GM21367 (cell line): ENCODE data around the gene GALNS.
"Not testable (repeated sequence)": the region's sequence is repeated elsewhere in the genome, so short reads cannot be mapped to it uniquely, and the experiment has no call there.

ENCODE experiments used
- ATAC-seq: cut with Tn5 transposase; IDR thresholded peaks from one replicate; pipeline ENCODE4 v1.9.1; 2021; ENCODE audit not compliant: unreplicated experiment

The GALNS gene, protein sequence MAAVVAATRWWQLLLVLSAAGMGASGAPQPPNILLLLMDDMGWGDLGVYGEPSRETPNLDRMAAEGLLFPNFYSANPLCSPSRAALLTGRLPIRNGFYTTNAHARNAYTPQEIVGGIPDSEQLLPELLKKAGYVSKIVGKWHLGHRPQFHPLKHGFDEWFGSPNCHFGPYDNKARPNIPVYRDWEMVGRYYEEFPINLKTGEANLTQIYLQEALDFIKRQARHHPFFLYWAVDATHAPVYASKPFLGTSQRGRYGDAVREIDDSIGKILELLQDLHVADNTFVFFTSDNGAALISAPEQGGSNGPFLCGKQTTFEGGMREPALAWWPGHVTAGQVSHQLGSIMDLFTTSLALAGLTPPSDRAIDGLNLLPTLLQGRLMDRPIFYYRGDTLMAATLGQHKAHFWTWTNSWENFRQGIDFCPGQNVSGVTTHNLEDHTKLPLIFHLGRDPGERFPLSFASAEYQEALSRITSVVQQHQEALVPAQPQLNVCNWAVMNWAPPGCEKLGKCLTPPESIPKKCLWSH

DNA sequence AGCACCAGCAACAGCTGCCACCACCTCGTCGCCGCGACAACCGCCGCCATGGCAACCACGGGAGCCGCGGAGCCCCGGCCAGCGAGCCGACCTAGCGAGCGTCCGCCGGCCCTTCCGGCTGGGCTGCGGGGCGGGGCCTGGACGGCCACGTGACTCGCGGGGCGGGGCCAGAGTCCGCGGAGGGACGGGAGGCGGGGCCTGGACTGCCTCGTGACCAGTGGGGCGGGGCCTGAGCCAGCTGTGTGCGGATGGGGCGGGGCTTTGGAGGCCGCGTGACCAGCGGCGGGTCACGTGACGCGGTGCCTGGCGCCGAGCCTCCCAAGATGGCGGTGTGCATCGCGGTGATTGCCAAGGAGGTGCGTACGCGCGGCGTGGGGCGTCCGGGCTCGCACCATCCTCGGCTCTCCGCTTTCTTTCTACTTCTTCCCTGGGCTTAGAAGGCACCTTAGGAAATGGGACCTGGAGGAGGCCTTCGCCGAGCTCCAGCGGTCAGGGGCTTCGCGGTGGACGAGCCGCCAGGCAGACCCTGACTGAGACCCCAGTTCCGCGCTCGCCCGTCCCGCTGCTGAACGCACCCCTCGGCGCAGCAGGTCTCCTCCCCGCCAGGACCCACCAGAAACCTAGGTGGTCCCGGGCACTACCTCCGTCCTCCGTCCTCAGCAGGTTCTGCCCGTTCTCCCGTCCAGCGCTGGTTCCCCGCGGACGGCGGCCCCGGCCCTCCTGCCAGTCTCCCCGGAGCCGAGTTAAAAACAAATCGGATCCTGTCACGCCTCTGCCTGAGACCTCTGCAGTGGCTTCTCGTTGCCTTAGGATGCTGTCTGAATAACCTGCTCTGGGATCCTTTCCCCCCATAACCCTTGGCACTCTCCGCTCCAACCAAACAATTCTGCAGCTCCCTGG, at the start of gene GALNS, which contains the start of gene TRAPPC2L:
GALNS (minus strand) TSS at position 120 of the 900 bp plus-strand sequence; CDS start at position 50, 70 bp downstream.
TRAPPC2L (plus strand) TSS at position 300 of the 900 bp plus-strand sequence; CDS start at position 324, 24 bp downstream.
- peak; percentile 66 for ATAC-seq

GRCh38 chr16:88906020-88906419, 49.3 kb upstream of the GALNS start:
- ATAC-seq: no peak

DNA sequence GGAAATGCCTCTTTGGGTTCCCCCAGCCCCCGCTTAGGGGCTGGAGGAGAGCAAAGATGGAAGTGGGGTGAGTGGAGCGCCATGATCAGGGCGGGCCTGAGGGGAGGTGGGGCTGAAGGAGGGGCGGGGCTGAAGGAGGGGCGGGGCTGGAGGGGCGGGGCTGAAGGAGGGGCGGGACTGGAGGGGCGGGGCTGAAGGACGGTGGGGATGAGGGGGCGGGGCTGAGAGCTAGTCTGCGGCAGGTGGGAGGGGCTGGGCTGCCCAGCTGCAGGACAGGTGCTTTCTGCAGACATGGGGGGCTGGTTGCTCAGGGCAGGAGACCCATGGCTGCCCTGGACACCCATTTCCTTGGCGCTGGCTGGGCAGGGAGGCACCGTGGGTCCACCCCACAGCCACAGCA, 48.8 kb upstream of the GALNS start:
- ATAC-seq: no peak

- no peak for ATAC-seq
Measured at GRCh38 chr16:88904676-88905365, 48.1 kb upstream of the GALNS start.

DNA sequence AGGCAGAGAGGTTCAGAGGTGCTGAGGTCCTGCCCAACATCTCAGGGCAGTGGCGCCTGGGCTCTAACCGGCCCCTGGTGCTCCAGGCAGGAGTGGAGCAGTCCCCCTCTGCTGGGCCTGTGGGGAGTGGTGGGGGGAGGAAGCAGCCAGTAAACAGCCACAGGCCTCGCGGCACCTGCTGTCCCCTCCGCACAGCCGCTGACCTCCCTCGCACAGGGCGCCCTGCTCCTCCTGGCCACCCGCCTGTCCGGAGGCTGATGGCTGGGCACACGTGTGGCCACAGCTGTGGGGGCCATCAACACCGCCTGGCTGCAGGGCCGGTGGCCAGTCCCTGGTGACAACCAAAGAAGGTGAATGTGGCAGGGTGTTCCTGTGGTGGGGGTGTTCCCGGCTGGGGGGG, 46.5 kb upstream of the GALNS start:
- ATAC-seq: no peak

GRCh38 chr16:88902744-88903143, 46.0 kb upstream of the GALNS start:
- no peak for ATAC-seq

GRCh38 chr16:88901718-88902337, 45.1 kb upstream of the GALNS start:
- no peak for ATAC-seq

DNA sequence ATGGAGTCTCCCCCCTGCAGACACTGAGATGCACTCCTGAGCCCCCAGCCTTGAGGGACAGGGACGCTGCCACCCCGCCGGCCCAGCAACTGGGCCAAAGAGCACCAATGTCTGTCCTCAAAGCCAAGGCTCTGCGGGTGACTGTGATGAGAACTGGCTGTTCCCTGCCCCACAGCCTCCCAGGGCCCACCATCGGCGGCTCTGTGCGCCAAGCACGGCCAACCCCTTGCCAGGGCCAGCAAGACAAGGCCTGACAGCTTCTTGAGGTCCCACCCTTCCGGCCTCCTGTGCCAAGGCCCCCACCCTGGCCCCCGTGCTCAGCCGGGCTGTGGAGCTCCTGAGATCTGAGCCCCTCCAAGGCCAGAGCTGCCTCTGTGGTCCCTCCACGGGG, 43.9 kb upstream of the GALNS start:
- no peak for ATAC-seq

GRCh38 chr16:88899901-88900661, 43.3 kb upstream of the GALNS start:
- no peak for ATAC-seq

GRCh38 chr16:88897696-88898425, 41.1 kb upstream of the GALNS start:
- ATAC-seq: no peak

DNA sequence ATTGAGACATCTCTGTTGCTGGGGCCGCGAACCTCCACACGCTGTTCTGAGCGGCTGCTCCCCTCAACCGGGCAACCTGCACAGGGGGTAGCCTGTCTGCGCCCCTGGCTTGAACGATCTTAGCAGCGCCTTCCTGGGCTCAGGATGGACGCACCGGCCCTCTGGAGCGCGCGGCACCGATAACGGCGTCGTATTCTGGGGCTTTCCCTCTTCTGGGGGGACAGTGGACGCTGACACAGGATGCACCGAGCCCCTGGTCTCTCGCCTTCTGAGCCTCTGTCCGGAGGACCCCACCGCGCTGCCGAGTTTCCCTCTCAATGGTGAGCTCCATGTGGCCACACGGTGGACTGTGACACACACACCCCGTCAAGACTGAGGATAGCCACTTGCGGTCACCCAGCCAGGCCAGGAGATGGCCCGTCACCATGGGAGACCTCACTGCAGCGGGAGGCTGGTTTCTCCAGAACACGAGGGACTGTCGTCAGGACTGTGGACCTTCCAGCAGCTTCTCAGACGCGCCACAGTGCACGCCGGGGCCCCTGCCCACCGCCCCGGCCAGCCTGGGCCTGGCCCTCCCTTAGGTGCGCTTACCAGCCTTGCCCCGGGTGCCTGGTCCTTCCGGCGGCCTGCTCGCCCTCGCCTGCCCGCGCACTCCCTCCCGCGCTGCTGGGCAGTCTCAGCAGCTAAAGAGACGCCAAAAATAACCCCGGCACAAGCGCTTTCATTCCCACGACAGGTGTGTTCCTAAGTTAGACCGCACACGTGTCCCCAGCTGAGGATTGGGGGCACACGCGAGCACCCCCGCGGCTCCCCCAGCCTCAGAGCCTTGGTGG, 39.7 kb upstream of the GALNS start:
- no peak for ATAC-seq

DNA sequence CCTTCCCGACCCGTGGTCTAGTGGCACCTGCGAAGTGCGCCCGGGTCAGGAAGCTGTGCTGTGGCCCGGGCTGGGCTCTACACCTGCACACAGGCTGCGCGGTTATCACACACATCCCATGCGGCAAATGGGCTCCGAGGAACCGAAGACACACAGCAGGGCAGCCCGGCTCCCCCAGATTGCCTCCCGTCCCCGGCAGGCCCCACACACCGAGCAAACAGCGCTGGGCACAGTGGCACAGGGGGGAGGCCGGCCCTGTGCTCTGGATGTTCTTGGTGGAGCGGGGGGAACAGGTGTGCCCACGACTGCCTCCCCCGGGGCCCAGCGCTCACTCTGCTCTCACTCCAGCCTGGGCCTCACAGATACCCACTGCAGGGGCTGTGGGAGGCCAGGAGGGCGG, 38.6 kb upstream of the GALNS start:
- ATAC-seq: no peak

- no peak for ATAC-seq
Measured at GRCh38 chr16:88894681-88895300, 38.0 kb upstream of the GALNS start.

DNA sequence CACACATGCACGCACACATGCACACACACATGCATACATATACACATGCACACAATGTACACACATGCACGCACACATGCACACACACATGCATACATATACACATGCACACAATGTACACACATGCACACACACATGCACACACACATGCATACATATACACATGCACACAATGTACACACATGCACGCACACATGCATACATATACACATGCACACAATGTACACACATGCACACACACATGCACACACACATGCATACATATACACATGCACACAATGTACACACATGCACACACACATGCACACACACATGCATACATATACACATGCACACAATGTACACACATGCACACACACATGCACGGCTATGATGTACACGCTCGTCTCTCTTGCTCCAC, 37.5 kb upstream of the GALNS start:
- ATAC-seq: not testable (repeated sequence)

DNA sequence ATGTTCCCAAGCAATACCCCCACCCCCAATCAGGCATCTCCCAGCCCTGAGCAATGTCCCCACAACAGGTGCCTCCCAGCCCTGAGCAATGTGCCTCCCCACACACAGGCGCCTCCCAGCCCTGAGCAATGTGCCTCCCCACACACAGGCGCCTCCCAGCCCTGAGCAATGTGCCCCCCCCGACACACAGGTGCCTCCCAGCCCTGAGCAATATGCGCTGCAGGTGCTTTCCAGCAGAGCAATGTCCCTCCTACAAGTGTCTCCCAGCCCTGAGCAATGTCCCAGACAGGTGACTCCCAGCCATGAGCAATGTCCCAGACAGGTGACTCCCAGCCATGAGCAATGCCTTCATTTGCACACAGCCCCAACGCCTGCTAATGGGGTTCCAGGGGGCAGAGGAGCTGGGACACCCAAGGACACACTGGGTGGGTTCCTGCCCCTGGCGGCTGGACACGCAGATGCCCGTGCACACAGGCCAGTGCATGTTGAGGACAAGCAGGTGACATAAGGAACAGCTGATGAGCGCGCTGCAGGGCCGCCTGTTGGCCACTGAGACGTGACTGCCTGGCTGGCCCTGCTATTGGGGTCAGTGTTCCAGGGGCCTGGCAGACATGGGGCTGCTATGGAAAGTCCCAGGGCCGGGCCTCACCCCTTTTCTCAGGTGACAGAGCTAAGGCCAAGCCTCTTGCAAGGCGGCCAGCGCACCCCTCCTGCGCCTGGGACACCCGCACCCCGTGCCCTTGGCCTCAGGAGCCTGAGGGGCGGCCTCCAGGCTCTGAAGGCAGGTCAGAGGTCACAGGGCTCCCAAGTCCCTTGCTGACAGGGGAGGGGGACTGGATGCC, 36.6 kb upstream of the GALNS start:
- ATAC-seq: no peak

- ATAC-seq: no peak
Measured at GRCh38 chr16:88892065-88892464, 35.3 kb upstream of the GALNS start.

- no peak for ATAC-seq
Measured at GRCh38 chr16:88891083-88891482, 34.3 kb upstream of the GALNS start.
